CD4-positive, alpha-beta T cell treated with Interleukin-2 at 100 ng/mL for 4 hours (primary cell): ENCODE results near the gene AKR1C2.
"Not testable (repeated sequence)": the region's sequence is repeated elsewhere in the genome, so short reads cannot be mapped to it uniquely, and the experiment has no call there.

Source experiments
- DNase-seq: peaks from one replicate; pipeline ENCODE4 v3.0.0-alpha.2; 2020; ENCODE audit warnings: low spot score

The AKR1C2 gene

GRCh38 chr10:5003127-5004029 is at the start of gene AKR1C2:
Gene AKR1C2, minus strand, starts transcription at chr10:5003857. Its CDS starts 22 bp downstream, at chr10:5003835.
- DNase-seq, result not testable (repeated sequence)

GRCh38 chr10:5052951-5053500 is 49.4 kb upstream of the AKR1C2 start:
- DNase-seq, result not testable (repeated sequence)

GRCh38 chr10:5047912-5048628 is 44.4 kb upstream of the AKR1C2 start:
- no peak for DNase-seq

GRCh38 chr10:5047055-5047454 is 43.4 kb upstream of the AKR1C2 start:
- DNase-seq, result not testable (repeated sequence)

GRCh38 chr10:5046410-5046809 is 42.8 kb upstream of the AKR1C2 start:
- DNase-seq, result no peak

GRCh38 chr10:5045095-5045494 is 41.4 kb upstream of the AKR1C2 start:
- no peak for DNase-seq

GRCh38 chr10:5043716-5044115 is 40.1 kb upstream of the AKR1C2 start:
- no peak for DNase-seq

- DNase-seq, result no peak
Measured at GRCh38 chr10:5042922-5043321, 39.3 kb upstream of the AKR1C2 start.

GRCh38 chr10:5041471-5042023 is 37.9 kb upstream of the AKR1C2 start:
- no peak for DNase-seq

GRCh38 chr10:5040781-5041470 is 37.3 kb upstream of the AKR1C2 start:
- DNase-seq, result no peak

- DNase-seq, result no peak
Measured at GRCh38 chr10:5040010-5040673, 36.5 kb upstream of the AKR1C2 start.

- DNase-seq, result no peak
Measured at GRCh38 chr10:5038733-5039132, 35.1 kb upstream of the AKR1C2 start.

GRCh38 chr10:5038101-5038500 is 34.4 kb upstream of the AKR1C2 start:
- DNase-seq, result no peak

- DNase-seq, result no peak
Measured at GRCh38 chr10:5036511-5036910, 32.9 kb upstream of the AKR1C2 start.

GRCh38 chr10:5035356-5035755 is 31.7 kb upstream of the AKR1C2 start:
- no peak for DNase-seq

- no peak for DNase-seq
Measured at GRCh38 chr10:5034588-5034987, 30.9 kb upstream of the AKR1C2 start.

- no peak for DNase-seq
Measured at GRCh38 chr10:5033061-5033778, 29.6 kb upstream of the AKR1C2 start.

GRCh38 chr10:5032444-5032843 is 28.8 kb upstream of the AKR1C2 start:
- DNase-seq, result not testable (repeated sequence)

- not testable (repeated sequence) for DNase-seq
Measured at GRCh38 chr10:5031588-5031987, 27.9 kb upstream of the AKR1C2 start.

GRCh38 chr10:5030989-5031388 is 27.3 kb upstream of the AKR1C2 start:
- no peak for DNase-seq

- DNase-seq, result not testable (repeated sequence)
Measured at GRCh38 chr10:5025461-5025881, 21.8 kb upstream of the AKR1C2 start.
